HEK293T (cell line): ENCODE measurements around the gene LYSMD3.

Experiments used
- BHLHE40 ChIP-seq: fragments of 450-650 bp; IDR thresholded peaks from 2 replicates; pipeline ENCODE4 v1.6.1; 2016; ENCODE audit warnings: mild to moderate bottlenecking, moderate library complexity, borderline replicate concordance
- ELF4 ChIP-seq: fragments of 450-650 bp; IDR thresholded peaks from 2 replicates; pipeline ENCODE4 v1.6.1; 2017; ENCODE audit warnings: antibody characterized with exemption
- FOXM1 ChIP-seq: fragments of 450-650 bp; IDR thresholded peaks from 2 replicates; pipeline ENCODE4 v1.6.1; 2017; ENCODE audit warnings: mild to moderate bottlenecking, borderline replicate concordance
- LEF1 ChIP-seq: fragments of 450-650 bp; IDR thresholded peaks from 2 replicates; pipeline ENCODE4 v1.6.1; 2017; ENCODE audit warnings: mild to moderate bottlenecking, borderline replicate concordance
- SP1 ChIP-seq: fragments of 450-650 bp; IDR thresholded peaks from 2 replicates; pipeline ENCODE4 v1.6.1; 2017
- SUZ12 ChIP-seq: fragments of 450-650 bp; IDR thresholded peaks from 2 replicates; pipeline ENCODE4 v1.6.1; 2016; ENCODE audit warnings: mild to moderate bottlenecking
- TARDBP ChIP-seq: fragments of 450-650 bp; IDR thresholded peaks from 2 replicates; pipeline ENCODE4 v1.6.1; 2016
- TF ChIP-seq, protein P1 (sequence below): fragments of 450-650 bp; IDR thresholded peaks from 2 replicates; pipeline ENCODE4 v1.6.1; 2016

GRCh38 chr5:90550963-90551362 is 21.6 kb upstream of the LYSMD3 start:
- no peak for TF ChIP-seq SP1
- no peak for TF ChIP-seq TARDBP
- no peak for TF ChIP-seq LEF1
- no peak for TF ChIP-seq ELF4
- TF ChIP-seq, protein P1, sequence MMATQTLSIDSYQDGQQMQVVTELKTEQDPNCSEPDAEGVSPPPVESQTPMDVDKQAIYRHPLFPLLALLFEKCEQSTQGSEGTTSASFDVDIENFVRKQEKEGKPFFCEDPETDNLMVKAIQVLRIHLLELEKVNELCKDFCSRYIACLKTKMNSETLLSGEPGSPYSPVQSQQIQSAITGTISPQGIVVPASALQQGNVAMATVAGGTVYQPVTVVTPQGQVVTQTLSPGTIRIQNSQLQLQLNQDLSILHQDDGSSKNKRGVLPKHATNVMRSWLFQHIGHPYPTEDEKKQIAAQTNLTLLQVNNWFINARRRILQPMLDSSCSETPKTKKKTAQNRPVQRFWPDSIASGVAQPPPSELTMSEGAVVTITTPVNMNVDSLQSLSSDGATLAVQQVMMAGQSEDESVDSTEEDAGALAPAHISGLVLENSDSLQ, result no peak
- no peak for TF ChIP-seq BHLHE40
- no peak for TF ChIP-seq SUZ12
- no peak for TF ChIP-seq FOXM1
